ENCODE data around the gene RPL15. TPM values are rescaled to one million over a fixed set of nuclear protein-coding genes. Genes with fewer than 3 reads are reported as not detected.

The RPL15 gene
- total and polyA plus RNA-seq, 2 of the 8 experiments (the other 6 are each of a cell fraction or from before 2014, with no cell fraction given), result 2,819 to 6,473 TPM

- POLR2A ChIA-PET (ENCODE audit: partially characterized antibody), result interaction anchor here (0.6 to 3.3 kb wide), 4 partner anchors 11 to 40 kb away, joined by 3 to 14 read pairs (median 4); partner anchors contain the start of genes NKIRAS1 and RPL15
- H2AK5ac ChIP-seq (ENCODE audit: low read depth, low read length), result no peak overlapping the region
- H3K27me3 ChIP-seq (replicated peaks in 1 of 4; ENCODE audit: control insufficient read depth in 3 of 4, extremely low read depth in 1 of 4, insufficient read depth in 3 of 4, low read length in 3 of 4), result no peaks in the 10 kb centered on the region
- H4K20me1 ChIP-seq (replicated peaks in 1 of 2; ENCODE audit: control insufficient read depth in 1 of 2, insufficient read depth in 2 of 2, low read length in 2 of 2), result peaks cover 0 to 10% of the 10 kb centered on the region in 2 experiments
- no peaks in the 10 kb centered on the region; a peak in 2 of 7 replicates for H3K4me1 ChIP-seq (replicated peaks in 1 of 4; ENCODE audit: control insufficient read depth in 3 of 4, insufficient read depth in 4 of 4, low read length in 3 of 4)
- H4K5ac ChIP-seq (ENCODE audit: insufficient read length, low read depth, low read length), result no peak overlapping the region
- no peak overlapping the region for H3K27ac ChIP-seq (ENCODE audit: low read depth, low read length)
- no peak overlapping the region for H3K4me2 ChIP-seq (ENCODE audit: insufficient read depth in 1 of 2, low read depth in 2 of 2, low read length in 2 of 2)
- H3K4ac ChIP-seq (replicated peaks; ENCODE audit: insufficient read length, low read depth, low read length), result no peak overlapping the region
- H3K23ac ChIP-seq (ENCODE audit: insufficient read length), result no peak overlapping the region
- H2BK15ac ChIP-seq (ENCODE audit: low read length), result no peak overlapping the region
- H2BK5ac ChIP-seq (ENCODE audit: low read depth, low read length), result no peak overlapping the region
- H2BK120ac ChIP-seq (replicated peaks; ENCODE audit: low read depth, low read length), result no peak overlapping the region
- WGBS, 2 experiments (ENCODE audit: extremely low coverage in 1 of 2, insufficient coverage in 1 of 2, insufficient read length in 1 of 2, insufficient replicate concordance in 2 of 2, low coverage in 1 of 2, low lambda C conversion rate in 2 of 2, missing lambda C conversion rate in 1 of 2), result 97% methylated on average over 2 of the region's 2 CpGs; no CpG with 5 or more reads in 1 of the 2 experiments
- no peak overlapping the region for H4K91ac ChIP-seq (replicated peaks; ENCODE audit: insufficient read length, low read length)
- H3K56ac ChIP-seq (replicated peaks; ENCODE audit: insufficient read length, low read depth, low read length), result no peak overlapping the region
- H3K4me3 ChIP-seq (ENCODE audit: extremely low read depth in 1 of 4, insufficient read depth in 2 of 4, low read depth in 3 of 4, low read length in 4 of 4), result no peak overlapping the region
- no peak overlapping the region for H2AFZ ChIP-seq (ENCODE audit: low read length)
- H2BK12ac ChIP-seq (ENCODE audit: low read depth, low read length), result no peak overlapping the region
- CTCF ChIA-PET (ENCODE audit: partially characterized antibody), result interaction anchor here (1.0 to 5.5 kb wide), 4 partner anchors 11 to 42 kb away, joined by 3 to 34 read pairs (median 5); no protein-coding TSS in a partner anchor
- H3K9ac ChIP-seq (replicated peaks in 1 of 4; ENCODE audit: extremely low read depth in 1 of 4, low read depth in 3 of 4, low read length in 3 of 4), result no peak overlapping the region
- H3K14ac ChIP-seq (ENCODE audit: insufficient read length), result no peak overlapping the region
- no peaks in the 10 kb centered on the region for H3K23me2 ChIP-seq (ENCODE audit: low read depth, low read length)
- peaks cover 2% of the 10 kb centered on the region; the same call in 1 of the 2 replicates for H3K79me1 ChIP-seq (ENCODE audit: low read depth, low read length)
- peaks cover 0 to 23% (median 8%) of the 10 kb centered on the region in 4 experiments; a peak in 6 of 8 replicates for H3K36me3 ChIP-seq (ENCODE audit: control insufficient read depth in 2 of 4, insufficient read depth in 4 of 4, low read length in 3 of 4)
- peaks cover 9 to 12% of the 10 kb centered on the region in 2 experiments; a peak in 3 of 4 replicates for H3K9me3 ChIP-seq (ENCODE audit: insufficient read depth in 2 of 2, low read depth in 1 of 2, low read length in 1 of 2)
- no peak overlapping the region for H4K8ac ChIP-seq (ENCODE audit: extremely low read depth, insufficient read depth, low read length)
- DNase-seq (ENCODE audit: low read depth in 1 of 2, low spot score in 2 of 2), result no peak
- H3K18ac ChIP-seq (ENCODE audit: extremely low read depth, low read length), result no peak overlapping the region
- peaks cover 3 to 72% of the 10 kb centered on the region in 2 experiments for H3K79me2 ChIP-seq (ENCODE audit: control insufficient read depth in 1 of 2, insufficient read depth in 2 of 2, low read length in 2 of 2)
- FAIRE-seq, result no peak
- no peak overlapping the region for H2BK20ac ChIP-seq (ENCODE audit: low read length)
- TF ChIP-seq TEAD4 (IDR thresholded peaks at IDR 0.05; ENCODE audit: low read depth, low read length), result no peak
- TF ChIP-seq GTF2F1 (IDR thresholded peaks at IDR 0.05; ENCODE audit: borderline replicate concordance, low read depth, low read length), result no peak
- no peak for TF ChIP-seq SP4 (IDR thresholded peaks at IDR 0.05; ENCODE audit: low read length)
- no peak for TF ChIP-seq BACH1 (IDR thresholded peaks at IDR 0.05; ENCODE audit: low read length)
- no peak for TF ChIP-seq CEBPB (IDR thresholded peaks at IDR 0.05; ENCODE audit: low read depth, low read length)
- TF ChIP-seq RNF2 (IDR thresholded peaks at IDR 0.05; ENCODE audit: borderline replicate concordance, low read depth, low read length, missing control alignments, poor library complexity, severe bottlenecking), result no peak
- no peak for TF ChIP-seq EGR1 (IDR thresholded peaks at IDR 0.05; ENCODE audit: borderline replicate concordance, low read depth, low read length)
- no peak for TF ChIP-seq SP1 (IDR thresholded peaks at IDR 0.05; ENCODE audit: low read depth, low read length)
- TF ChIP-seq ATF3 (IDR thresholded peaks at IDR 0.05; ENCODE audit: insufficient read depth, low read depth, low read length), result no peak
- TF ChIP-seq SUZ12 (IDR thresholded peaks at IDR 0.05; ENCODE audit: low read length), result no peak
- TF ChIP-seq RXRA (IDR thresholded peaks at IDR 0.05; ENCODE audit: insufficient read depth, low read depth, low read length), result no peak
- TF ChIP-seq TAF1 (IDR thresholded peaks at IDR 0.05; ENCODE audit: low read depth, low read length), result no peak
- no peak for TF ChIP-seq CBX8 (IDR thresholded peaks at IDR 0.05; ENCODE audit: borderline replicate concordance, low read depth, low read length)
- no peak for TF ChIP-seq JUND (IDR thresholded peaks at IDR 0.05; ENCODE audit: low read length)
Measured at GRCh38 chr3:23876923-23877322, 40.0 kb upstream of the RPL15 start.

All from H1 (cell line).